ENCODE data around the gene KBTBD12.
"Not testable (repeated sequence)": the region's sequence is repeated elsewhere in the genome, so short reads cannot be mapped to it uniquely, and the experiment has no call there.

Gene KBTBD12

DNA sequence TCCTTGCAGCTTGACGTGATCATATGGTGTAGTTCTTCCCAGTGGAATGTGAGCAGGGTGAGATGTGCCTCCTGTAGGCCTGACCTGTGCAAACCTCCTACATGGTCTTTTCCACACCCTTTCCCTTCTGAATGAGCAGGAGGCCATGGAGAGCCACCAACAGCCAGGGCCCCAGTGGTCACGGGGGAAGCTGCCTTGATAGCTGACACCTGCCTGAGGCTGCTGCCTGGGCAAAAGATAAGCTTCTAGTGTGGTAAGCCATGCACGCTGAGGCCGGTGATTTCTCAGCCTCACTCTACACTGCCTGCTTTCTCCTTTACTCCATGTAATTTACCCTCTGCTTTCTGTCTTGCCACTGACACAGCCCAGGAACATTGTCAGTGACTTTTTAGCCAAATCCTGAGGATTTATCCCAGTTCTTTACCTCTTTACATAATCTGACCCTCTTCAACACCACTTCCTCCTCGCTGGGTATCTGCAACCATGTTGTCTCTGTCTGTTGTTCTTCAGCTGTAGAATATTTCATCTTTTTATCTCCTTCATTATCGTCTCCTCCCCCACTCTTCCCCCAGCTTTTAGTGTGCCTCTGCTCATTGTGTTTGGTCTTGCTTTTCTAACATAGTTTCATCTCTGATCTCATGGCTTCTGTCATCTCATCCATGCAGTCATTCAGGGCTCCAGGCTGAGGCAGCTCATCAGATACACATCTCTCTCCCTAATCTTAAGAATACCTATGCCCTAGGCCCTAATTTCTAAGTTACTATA, 11.2 kb upstream of the KBTBD12 start:
- DNase-seq = no peak

- no peak for DNase-seq
Observed at GRCh38 chr3:127905556-127905955, 9.5 kb upstream of the KBTBD12 start.

- not testable (repeated sequence) for DNase-seq
Observed at GRCh38 chr3:127906653-127907052, 8.4 kb upstream of the KBTBD12 start.

DNA sequence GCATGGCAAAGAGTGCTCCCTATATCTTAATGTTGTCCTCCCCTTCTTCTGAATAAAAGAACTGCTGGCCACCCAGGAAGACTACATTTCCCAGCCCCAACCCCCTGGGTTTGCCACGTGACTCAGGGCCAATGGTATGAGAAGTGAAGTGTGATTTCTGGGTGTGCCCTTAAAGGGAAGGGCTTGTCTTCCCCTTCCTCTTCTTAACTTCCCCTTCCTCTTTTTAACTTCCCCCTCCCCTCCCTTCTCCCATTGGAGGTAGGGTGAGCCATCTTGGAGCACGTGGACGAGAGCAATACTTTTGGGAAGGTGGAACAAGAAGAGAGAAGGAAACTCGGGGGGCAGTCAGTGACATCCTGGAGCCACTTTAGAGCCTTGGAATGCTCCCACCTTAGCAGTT, 6.8 kb upstream of the KBTBD12 start:
- peak; percentile 86 to 93 for DNase-seq

DNA sequence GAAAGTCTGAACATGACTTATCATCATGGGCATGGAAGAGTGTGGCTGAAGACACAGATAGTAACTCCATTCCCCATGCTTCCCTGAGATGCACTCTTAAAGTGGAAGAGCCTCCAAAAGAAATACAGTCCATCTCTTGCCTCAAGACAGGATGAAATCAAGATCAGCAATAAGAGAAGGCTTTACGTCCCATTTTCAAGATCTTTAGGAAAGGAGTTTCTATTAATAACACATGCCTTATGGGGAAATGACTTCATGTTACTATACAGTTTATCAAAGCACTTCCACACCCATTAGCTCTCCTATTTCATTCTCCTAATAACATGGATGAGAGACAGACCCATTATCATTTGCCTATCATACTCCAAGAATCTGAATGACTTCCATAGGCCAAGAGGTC, 6.1 kb upstream of the KBTBD12 start:
- peak; percentile 50 to 79 for DNase-seq

- no peak for DNase-seq
Observed at GRCh38 chr3:127909646-127910045, 5.4 kb upstream of the KBTBD12 start.

DNA sequence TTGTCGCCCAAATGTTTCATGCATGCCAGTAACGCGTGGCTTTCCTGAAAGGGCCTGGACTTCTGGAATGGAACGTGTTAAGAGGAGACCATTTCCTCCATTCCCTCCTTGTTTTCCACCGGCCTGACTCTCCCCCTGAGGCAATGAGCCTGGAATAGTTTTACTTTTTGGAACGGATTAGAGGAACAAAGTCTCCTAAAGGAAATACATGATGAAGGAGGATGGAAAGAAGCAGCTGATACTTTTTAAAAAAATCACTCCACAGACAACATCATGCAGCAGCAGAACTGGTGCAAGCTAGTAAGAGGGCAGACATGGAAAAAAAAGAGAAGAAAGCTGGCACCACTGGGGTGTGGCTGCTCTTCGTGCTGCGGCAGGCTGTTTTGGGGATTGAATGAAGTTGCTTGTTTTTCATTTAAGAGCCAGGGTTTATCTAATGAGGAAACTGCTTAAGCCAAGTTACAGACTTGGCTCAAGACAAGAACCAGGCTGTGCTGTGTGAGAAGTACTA, 3.6 kb upstream of the KBTBD12 start:
- DNase-seq = peak; percentile 26 to 63

DNA sequence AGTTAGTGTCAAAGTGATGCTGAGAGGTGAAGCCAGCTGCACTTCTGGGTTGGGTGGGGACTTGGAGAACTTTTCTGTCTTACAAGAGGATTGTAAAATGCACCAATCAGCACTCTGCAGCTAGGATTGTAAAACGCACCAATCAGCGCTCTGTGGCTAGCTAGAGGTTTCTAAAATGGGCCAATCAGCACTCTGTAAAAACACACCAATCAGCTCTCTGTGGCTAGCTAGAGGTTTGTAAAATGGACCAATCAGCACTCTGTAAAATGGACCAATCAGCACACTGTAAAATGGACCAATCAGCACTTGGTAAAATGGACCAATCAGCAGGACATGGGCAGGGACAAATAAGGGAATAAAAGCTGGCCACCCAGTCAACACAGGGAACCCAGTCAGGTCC, 1.2 kb upstream of the KBTBD12 start:
- DNase-seq = not testable (repeated sequence)

- DNase-seq = no peak
Observed at GRCh38 chr3:127914584-127914983, 448 bp upstream of the KBTBD12 start.

DNA sequence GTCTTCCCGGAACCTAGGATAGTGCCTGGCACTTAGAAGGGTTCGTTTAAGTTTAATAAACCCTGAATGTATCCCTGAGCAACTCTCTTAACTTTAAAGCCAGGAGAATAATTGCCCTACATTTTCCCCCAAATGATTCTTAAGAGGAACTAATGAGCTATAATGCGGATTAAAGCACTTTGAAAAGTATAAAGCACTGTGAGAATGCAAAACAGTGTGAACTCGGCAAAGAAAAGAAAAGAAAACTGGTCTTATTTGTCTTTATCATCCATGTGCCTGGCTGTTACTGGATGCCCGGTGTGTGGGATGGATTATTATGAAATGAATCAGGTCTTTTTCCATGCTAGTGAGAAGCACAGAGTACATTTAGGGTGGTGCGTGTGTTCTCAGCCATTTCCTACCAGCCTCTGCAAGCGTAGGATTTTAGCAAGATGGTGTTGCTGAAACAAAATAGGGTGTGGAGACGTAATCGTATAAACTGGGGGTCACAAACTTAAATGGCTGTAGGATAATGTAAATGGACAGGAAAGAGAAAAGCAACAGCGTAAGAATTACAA, 983 bp downstream of the KBTBD12 start:
- DNase-seq = no peak

DNA sequence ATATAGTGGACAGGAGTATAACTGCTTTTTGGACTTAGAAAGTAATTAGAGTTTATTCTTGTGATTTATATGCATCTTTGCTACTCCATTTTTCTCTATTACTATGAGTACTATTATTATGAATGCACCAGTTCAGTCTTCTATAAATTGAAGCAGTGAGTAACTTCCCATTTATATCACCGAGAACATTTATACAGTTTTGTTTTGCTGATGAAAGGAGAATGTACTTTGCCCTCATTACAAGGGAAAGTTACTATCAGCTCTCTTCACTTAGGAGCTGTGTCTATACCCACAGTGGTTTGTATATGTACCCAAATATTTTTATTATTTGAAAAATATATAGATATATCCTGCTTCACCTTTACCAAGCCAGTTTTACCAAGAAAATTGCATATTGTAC, 5.7 kb downstream of the KBTBD12 start:
- DNase-seq = no peak

DNA sequence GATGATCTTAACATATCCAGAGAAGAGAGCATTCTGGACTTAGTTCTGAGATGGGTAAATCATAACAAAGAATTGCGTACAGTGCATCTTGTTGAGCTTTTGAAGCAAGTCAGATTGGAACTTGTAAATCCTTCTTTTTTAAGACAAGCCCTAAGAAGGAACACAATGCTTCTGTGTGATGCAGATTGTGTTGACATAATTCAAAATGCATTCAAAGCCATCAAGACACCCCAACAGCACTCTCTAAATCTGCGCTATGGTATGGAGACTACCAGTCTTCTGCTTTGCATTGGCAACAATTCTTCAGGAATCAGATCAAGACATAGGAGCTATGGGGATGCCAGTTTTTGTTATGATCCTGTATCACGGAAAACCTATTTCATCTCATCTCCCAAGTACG, 8.6 kb downstream of the KBTBD12 start:
- no peak for DNase-seq

GRCh38 chr3:127925384-127925783, 10.4 kb downstream of the KBTBD12 start:
- DNase-seq = no peak

GRCh38 chr3:127927829-127928604, 13.0 kb downstream of the KBTBD12 start:
- no peak for DNase-seq

GRCh38 chr3:127929818-127930413, 14.9 kb downstream of the KBTBD12 start:
- DNase-seq = no peak

DNA sequence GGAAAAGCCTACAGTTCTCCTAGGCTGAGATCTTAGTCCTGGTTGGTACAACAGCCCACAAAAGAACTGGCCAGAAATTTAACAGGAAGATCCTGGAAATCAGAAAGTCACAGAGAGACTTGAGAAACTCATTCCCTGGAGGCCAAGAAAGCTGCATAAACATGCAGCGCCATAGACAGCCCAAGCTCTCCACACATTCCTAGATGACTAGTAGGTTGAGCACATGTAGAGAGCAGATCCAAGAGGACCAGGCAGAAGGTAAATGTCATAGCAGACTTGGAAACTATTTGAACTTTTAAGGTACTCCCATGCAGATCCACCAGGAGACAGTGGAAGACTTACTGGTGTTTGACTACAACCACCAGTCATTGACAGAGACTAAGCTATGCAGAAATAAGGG, 18.4 kb downstream of the KBTBD12 start:
- no peak for DNase-seq

GRCh38 chr3:127938800-127939199, 23.8 kb downstream of the KBTBD12 start:
- no peak for DNase-seq

GRCh38 chr3:127940116-127940515, 25.1 kb downstream of the KBTBD12 start:
- DNase-seq = no peak

DNA sequence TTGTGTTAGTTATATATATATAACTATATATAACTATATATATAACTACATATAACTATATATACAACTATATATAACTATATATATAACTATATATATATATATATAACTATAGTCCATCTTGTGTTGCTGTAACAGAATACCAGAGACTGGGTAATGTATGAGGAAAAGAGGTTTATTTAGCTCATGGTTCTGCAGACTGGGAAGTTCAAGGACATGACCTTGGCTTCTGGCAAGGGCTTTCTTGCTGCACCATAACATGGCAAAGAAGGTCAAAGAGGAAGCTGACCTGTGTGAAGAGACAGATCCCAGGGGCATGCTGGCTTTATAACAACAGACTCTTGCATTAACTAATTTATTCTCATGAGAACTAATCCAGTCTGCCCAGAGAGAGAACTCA, 27.6 kb downstream of the KBTBD12 start:
- DNase-seq = no peak

DNA sequence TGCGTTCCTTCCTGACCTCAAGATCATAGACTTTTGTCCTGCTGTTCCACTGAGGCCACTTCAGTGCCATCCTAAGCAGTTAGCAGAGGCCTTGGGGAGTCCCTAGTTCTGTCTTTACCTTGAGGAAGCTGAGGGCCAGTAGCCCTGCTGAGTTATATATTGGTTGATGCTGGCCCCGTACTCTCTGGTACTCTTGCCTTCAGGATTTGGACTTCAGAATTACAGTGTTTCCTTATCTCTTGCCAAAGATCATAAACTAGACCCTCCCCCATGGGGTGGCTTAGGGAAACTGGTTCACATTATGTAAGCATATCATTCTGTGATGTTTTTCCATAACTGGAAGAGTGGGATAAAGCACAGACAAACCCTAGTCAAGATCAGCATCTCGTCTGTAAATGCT, 33.2 kb downstream of the KBTBD12 start:
- DNase-seq = no peak

DNA sequence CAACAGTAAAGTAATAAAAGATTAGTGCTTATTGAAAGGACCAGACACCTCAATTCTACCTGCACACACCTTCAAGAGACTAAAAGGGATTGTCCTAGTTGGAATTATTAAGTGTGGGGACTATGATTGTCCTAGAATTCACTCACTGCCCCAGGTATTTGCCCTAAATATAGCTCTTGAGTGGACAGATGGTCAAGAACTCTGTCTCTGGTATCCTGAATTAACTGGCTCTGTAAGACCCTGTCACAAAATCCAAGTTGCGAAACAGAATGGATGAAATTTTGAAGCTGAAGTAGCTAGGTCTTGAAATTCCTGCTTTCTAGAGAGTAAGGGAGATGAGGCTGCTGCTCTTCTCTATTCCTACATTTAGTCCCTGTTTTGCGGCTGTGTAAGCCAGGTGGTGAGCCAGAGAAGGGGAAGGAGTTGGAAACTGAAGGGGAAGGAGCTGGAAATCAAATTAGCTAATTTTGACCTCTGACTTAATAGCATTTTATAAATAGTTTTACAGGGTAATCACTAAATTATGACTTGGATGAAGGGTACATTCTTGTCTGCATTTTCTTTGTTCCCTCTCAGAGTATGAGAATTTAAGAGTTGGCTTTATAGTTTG, 34.5 kb downstream of the KBTBD12 start:
- DNase-seq = no peak

GRCh38 chr3:127951276-127951675, 36.2 kb downstream of the KBTBD12 start:
- DNase-seq = no peak

Measured in inflammatory macrophage (primary cell).